TTC549 (cell line): ENCODE results near the gene ANO8.

ENCODE experiments used
- FAIRE-seq: peaks from 2 replicates; lab custom pipeline; 2012; peaks lifted over from hg19 to GRCh38; lab: Jason Lieb, UNC

ANO8 gene

DNA sequence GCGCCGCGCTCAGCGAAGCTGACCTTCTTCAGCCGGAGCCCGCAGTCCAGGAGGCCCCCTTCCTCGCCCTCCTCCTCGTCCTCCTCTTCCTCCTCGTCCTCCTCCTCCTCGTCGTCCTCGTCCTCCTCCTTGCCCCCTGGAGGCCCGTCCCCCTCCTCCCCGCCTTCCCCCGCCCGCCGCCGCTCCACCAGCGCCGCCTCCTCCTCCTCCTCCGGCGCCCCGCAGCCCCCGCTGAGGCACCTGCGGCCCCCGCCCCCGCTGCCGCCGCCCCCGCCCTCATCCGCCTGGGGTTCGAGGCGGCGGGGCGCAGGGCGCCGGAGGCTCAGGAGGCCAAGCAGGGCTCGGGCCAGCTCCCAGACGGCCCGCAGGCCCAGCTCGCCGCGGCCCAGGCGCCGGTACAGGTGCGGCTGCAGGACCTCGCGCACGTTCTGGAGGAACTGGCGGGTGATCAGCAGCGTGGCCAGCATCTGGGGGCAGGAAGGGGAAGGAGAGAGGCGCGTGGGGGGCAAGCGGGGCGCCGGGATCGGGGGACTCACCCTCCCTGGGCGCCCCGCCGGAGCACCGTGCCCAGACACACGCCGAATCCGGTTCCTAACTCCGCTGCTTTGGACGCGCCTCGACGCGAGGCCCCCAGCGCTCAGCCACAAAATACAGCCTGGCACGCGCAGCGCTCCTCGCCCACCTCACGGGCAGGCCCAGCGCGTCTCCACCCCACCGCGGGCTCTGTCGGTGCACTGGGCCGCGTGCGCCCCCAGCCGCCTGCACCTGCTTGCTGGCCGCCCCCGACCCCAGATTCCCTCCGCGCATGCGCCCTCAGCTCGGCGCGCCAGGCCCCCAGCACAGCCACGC, 5.9 kb downstream of the ANO8 start:
- no peak for FAIRE-seq

DNA sequence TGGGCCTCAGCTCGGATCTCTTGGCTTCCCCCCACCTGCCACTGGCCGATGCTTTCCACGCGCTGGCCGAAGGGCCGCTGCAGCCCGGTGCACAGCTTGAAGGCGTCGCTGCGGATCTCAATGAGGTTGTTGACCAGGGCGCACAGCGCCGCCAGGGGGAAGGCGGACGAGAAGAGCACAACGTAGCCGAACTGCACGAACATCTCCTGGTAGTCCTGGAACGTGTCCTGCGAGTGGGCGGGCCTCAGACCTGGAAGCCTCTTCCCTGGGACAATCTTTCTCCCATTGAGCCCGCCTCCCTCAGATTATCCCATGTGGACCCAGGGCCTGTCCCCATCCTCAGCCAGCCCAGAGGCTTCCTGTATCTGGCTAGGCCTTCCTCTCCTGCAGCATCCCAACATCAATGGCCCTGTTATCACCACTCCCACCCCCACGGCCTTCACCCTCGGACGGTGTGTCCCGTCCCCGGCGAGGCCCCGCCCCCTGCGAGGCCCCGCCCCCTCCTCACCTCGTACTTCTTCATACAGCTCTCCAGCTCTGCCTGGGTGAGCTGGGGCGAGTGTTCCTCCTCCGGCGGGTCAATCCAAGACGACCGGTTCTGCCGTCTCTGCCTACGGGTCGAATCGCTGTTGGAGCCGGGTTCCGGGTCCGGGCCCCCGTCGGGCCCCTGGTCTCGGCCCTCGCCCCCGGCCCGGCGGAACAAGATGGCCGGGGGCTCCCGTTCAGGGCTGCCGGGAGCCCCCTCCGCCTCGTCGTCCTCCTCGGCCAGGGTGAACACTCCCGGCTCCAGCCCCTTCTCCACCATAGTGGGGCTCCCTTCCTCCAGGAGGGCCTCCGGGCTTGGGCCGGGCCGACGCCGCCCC, 6.8 kb downstream of the ANO8 start:
- no peak for FAIRE-seq

GRCh38 chr19:17327068-17327653, 7.5 kb downstream of the ANO8 start:
- FAIRE-seq, result no peak

DNA sequence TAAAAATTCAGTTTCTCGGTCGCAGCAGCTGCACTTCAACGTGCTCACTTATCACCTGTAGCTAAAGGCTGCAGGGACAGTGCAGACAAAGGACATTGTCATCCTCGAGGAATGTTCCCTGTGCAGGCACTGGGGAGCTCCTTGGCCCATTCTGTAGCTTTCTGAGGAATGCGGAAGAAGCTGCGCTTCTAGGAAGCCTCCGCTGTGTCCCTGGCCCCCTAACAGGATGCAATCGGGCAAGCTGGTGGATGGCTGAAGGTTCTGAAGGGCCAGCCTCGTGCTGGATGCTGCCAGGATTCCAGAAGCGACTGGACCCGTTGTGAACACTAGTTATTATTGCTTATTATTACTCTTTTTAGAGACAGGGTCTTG, 8.1 kb downstream of the ANO8 start:
- FAIRE-seq, result no peak

DNA sequence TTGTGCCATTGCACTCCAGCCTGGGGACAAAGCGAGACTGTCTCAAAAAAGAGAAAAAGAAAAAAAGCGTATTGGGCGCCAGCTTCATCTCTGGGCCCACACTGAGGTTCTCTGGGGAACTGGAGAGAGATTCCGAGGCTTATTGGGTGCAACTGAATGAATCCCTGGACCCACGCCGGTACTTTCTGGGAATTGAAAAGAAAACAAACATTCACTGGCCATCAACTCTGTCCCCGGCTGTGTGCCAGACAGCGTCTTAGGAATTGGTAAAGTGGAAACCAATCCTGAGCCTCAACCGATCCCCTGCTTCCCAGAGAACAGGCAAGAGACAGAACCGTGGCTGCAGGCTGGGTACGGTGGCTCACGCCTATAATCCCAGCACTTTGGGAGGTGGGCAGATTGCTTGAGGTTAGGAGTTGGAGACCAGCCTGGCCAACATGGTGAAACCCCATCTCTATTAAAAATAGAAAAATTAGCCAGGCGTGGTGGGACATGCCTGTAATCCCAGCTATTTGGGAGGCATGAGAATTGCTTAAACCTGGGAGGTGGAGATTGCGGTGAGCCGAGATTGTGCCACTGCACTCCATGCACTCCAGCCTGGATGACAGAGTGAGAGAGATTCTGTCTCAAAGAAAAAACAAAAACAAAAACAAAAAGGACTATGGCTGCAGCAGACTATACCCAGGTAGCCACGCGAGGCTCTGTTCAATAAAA, 8.6 kb downstream of the ANO8 start:
- no peak for FAIRE-seq

GRCh38 chr19:17325133-17325532, 9.5 kb downstream of the ANO8 start:
- no peak for FAIRE-seq

- no peak for FAIRE-seq
Measured at GRCh38 chr19:17324357-17325114, 10.1 kb downstream of the ANO8 start.

DNA sequence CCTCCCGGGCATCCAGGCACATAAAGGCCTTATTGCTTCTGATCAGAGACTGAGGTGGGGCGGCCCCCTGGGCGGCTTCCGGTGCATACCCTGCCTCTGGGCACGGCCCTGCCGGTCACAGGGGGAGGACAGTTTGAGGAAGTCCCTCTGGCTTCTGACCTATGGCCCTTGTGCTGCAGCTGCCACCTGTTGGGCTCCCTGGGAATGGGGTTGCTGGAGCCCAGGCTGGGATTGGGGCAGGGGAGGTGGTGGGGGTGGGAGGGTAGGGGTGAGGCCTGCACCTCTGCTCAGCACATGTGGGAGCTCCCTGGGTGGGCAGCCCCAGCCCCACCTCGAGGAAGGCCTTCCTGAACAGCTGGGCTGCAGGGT, 10.7 kb downstream of the ANO8 start:
- no peak for FAIRE-seq

GRCh38 chr19:17323300-17323963, 11.2 kb downstream of the ANO8 start:
- FAIRE-seq, result no peak

- FAIRE-seq, result no peak
Measured at GRCh38 chr19:17322854-17323253, 11.8 kb downstream of the ANO8 start.

GRCh38 chr19:17321655-17322489, 12.8 kb downstream of the ANO8 start:
- no peak for FAIRE-seq

- no peak for FAIRE-seq
Measured at GRCh38 chr19:17320435-17320834, 14.2 kb downstream of the ANO8 start.

DNA sequence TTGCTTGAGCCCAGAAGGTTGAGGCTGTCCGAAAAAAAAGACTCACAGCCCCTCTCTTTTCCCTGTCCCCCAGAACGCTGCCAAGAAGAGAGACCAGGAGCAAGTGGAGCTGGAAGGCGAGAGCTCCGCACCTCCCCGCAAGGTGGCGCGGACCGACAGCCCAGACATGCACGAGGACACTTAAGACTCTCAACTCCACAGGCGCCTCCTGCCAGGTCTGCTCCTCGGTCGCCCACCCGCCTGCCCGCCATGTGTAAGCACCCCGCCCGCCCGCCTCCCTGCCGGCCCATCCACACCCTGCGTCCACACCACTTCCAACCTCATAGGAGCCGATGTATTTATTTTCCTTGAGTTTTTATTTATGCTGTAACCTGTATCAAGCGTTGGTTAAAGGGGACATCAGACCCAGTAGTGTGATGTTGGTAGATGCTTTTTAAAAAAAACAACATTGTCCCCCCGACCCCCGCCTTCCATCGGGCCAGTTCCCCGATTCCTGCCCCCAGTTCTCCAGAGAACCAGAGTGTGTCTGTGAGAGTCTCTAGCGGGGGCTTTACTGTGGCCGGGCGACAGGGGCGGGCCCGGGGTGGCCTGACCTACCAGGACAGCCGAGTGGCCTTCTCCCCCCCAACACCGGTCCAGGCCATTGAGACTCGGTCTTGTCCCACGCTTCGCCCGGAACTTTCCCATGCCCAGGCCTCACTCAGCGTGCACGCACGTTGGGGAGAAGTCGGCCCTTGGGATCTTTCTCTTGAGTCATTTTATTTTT, 15.0 kb downstream of the ANO8 start:
- FAIRE-seq, result no peak

DNA sequence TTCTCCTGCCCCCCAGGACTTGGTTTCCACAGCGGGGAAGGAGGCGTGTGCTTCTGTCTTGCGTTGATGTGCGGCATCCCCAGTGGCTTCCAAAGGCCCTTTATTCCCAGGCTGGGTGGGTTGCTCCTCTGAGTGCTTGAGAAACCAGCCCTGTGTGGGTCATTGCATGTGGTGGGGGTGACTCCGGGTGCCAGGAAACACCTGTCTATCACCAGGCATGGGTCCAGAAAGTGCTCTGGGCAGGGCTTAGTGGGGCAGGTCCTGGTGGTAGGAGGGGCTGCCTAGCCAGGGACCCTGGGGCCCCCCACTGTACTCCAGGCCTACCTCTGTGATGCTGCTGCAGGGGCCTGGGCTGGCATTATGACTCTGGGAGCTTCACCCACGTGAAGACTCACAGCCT, 15.7 kb downstream of the ANO8 start:
- FAIRE-seq, result no peak

- FAIRE-seq, result no peak
Measured at GRCh38 chr19:17314007-17314593, 20.6 kb downstream of the ANO8 start.

GRCh38 chr19:17312189-17313113, 22.2 kb downstream of the ANO8 start:
- FAIRE-seq, result no peak

- FAIRE-seq, result no peak
Measured at GRCh38 chr19:17311455-17312188, 23.0 kb downstream of the ANO8 start.
